NCI-H1436 (cell line): ENCODE data around the gene TSPYL4.
"Not testable (repeated sequence)": the region's sequence is repeated elsewhere in the genome, so short reads cannot be mapped to it uniquely, and the experiment has no call there.

Experiments
- DNase-seq: peaks from one replicate; lab custom pipeline; 2025; lab: John Stamatoyannopoulos, UW

TSPYL4 gene

GRCh38 chr6:116253505-116254296 is at the start of gene TSPYL4:
Gene TSPYL4 (minus strand): TSS chr6:116254075. CDS start chr6:116254008, 67 bp downstream.
- DNase-seq = peak; percentile 95

- no peak for DNase-seq
Observed at GRCh38 chr6:116301104-116301503, 47.2 kb upstream of the TSPYL4 start.

GRCh38 chr6:116300566-116300965 is 46.7 kb upstream of the TSPYL4 start:
- DNase-seq = no peak

GRCh38 chr6:116298973-116299372 is 45.1 kb upstream of the TSPYL4 start:
- no peak for DNase-seq

GRCh38 chr6:116298273-116298672 is 44.4 kb upstream of the TSPYL4 start:
- no peak for DNase-seq

- no peak for DNase-seq
Observed at GRCh38 chr6:116292553-116292952, 38.7 kb upstream of the TSPYL4 start.

GRCh38 chr6:116291701-116292396 is 38.0 kb upstream of the TSPYL4 start:
- DNase-seq = no peak

- no peak for DNase-seq
Observed at GRCh38 chr6:116290799-116291198, 36.9 kb upstream of the TSPYL4 start.

GRCh38 chr6:116289876-116290275 is 36.0 kb upstream of the TSPYL4 start:
- DNase-seq = no peak

- DNase-seq = peak; percentile 15
Observed at GRCh38 chr6:116287689-116288282, 33.9 kb upstream of the TSPYL4 start.

- DNase-seq = no peak
Observed at GRCh38 chr6:116286773-116287358, 33.0 kb upstream of the TSPYL4 start.

GRCh38 chr6:116284984-116285383 is 31.1 kb upstream of the TSPYL4 start:
- not testable (repeated sequence) for DNase-seq

- no peak for DNase-seq
Observed at GRCh38 chr6:116283191-116283590, 29.3 kb upstream of the TSPYL4 start.

GRCh38 chr6:116282698-116283097 is 28.8 kb upstream of the TSPYL4 start:
- no peak for DNase-seq

- DNase-seq = no peak
Observed at GRCh38 chr6:116280933-116281316, 27.1 kb upstream of the TSPYL4 start.

GRCh38 chr6:116280161-116280932 is 26.5 kb upstream of the TSPYL4 start:
- no peak for DNase-seq

- peak; percentile 96 for DNase-seq
Observed at GRCh38 chr6:116279232-116280160, 25.6 kb upstream of the TSPYL4 start, which contains the start of gene TSPYL1. Gene TSPYL1 (minus strand): TSS chr6:116279930. CDS start chr6:116279830, 100 bp downstream.

GRCh38 chr6:116278854-116279231 is 25.0 kb upstream of the TSPYL4 start:
- no peak for DNase-seq

- DNase-seq = no peak
Observed at GRCh38 chr6:116278481-116278829, 24.6 kb upstream of the TSPYL4 start.

- no peak for DNase-seq
Observed at GRCh38 chr6:116277124-116277523, 23.2 kb upstream of the TSPYL4 start.
